GM21390 (cell line): ENCODE results near the gene SPOCK1.
"Not testable (repeated sequence)": the region's sequence is repeated elsewhere in the genome, so short reads cannot be mapped to it uniquely, and the experiment has no call there.

Experiments
- ATAC-seq: cut with Tn5 transposase; IDR thresholded peaks from one replicate; pipeline ENCODE4 v1.9.1; 2021; ENCODE audit not compliant: unreplicated experiment

The SPOCK1 gene

GRCh38 chr5:137269274-137269673 lies 229.9 kb downstream of the SPOCK1 start:
- ATAC-seq: no peak

- no peak for ATAC-seq
These were observed 230.5 kb downstream of the SPOCK1 start for GRCh38 chr5:137268646-137269045.

GRCh38 chr5:137266186-137266585 lies 232.9 kb downstream of the SPOCK1 start:
- ATAC-seq: no peak

GRCh38 chr5:137265457-137265856 lies 233.7 kb downstream of the SPOCK1 start:
- ATAC-seq: no peak

- ATAC-seq: no peak
These were observed 234.6 kb downstream of the SPOCK1 start for GRCh38 chr5:137264573-137264972.

- no peak for ATAC-seq
These were observed 235.1 kb downstream of the SPOCK1 start for GRCh38 chr5:137264041-137264440.

- ATAC-seq: no peak
These were observed 235.6 kb downstream of the SPOCK1 start for GRCh38 chr5:137263371-137264005.

- ATAC-seq: no peak
These were observed 236.3 kb downstream of the SPOCK1 start for GRCh38 chr5:137262818-137263217.

GRCh38 chr5:137260820-137261695 lies 238.1 kb downstream of the SPOCK1 start:
- no peak for ATAC-seq

GRCh38 chr5:137259115-137259514 lies 240.0 kb downstream of the SPOCK1 start:
- ATAC-seq: not testable (repeated sequence)

GRCh38 chr5:137254119-137255090 lies 244.7 kb downstream of the SPOCK1 start:
- no peak for ATAC-seq

- no peak for ATAC-seq
These were observed 246.6 kb downstream of the SPOCK1 start for GRCh38 chr5:137252512-137252911.

- ATAC-seq: no peak
These were observed 248.7 kb downstream of the SPOCK1 start for GRCh38 chr5:137250421-137250820.

- no peak for ATAC-seq
These were observed 250.6 kb downstream of the SPOCK1 start for GRCh38 chr5:137248527-137248926.

- no peak for ATAC-seq
These were observed 253.7 kb downstream of the SPOCK1 start for GRCh38 chr5:137245438-137245837.

GRCh38 chr5:137240285-137240684 lies 258.8 kb downstream of the SPOCK1 start:
- no peak for ATAC-seq

GRCh38 chr5:137236849-137237507 lies 262.1 kb downstream of the SPOCK1 start:
- ATAC-seq: no peak

GRCh38 chr5:137236252-137236651 lies 262.9 kb downstream of the SPOCK1 start:
- no peak for ATAC-seq

GRCh38 chr5:137234973-137235943 lies 263.9 kb downstream of the SPOCK1 start:
- ATAC-seq: no peak
